GM19238 (cell line): Measurements from ENCODE around the gene TM4SF5.
A peak's percentile ranks its signal among the peaks of the same experiment; 100 is the strongest.

Experiments used
- DNase-seq: peaks from one replicate; pipeline ENCODE4 v3.0.0; 2011; ENCODE audit warnings: low spot score; ENCODE audit not compliant: insufficient read length

The TM4SF5 gene, protein sequence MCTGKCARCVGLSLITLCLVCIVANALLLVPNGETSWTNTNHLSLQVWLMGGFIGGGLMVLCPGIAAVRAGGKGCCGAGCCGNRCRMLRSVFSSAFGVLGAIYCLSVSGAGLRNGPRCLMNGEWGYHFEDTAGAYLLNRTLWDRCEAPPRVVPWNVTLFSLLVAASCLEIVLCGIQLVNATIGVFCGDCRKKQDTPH

GRCh38 chr17:4771519-4772234 lies at the start of gene TM4SF5:
Gene TM4SF5, plus strand, starts transcription at chr17:4771886. Its CDS starts 37 bp downstream, at chr17:4771923.
- no peak for DNase-seq

DNA sequence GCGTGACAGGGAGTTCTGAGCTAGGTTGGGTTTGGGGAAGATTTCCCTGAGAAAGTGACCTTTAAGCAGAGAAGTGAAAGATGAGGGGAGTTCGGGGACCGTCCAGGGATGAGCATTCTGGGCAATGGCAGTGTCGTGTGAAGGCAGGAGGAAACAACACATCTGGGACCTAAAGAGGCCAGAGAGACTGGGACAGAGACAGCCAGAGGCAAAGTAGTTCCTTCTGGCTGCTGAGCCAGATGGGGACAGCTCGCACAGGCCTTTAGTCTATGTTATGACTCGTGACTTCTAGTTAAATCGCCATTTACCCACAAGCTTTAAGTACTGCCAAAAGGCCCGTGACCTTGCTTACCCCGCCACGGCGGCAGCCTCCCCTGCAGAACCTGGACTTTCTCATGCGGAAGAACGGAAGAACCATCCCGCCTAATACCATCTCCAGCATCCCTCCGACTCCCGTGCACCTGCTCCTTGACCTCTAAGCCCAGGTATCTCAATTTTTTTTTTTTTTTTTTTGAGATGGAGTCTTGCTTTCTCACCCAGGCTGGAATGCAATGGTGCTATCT lies 48.9 kb upstream of the TM4SF5 start:
- DNase-seq = no peak

DNA sequence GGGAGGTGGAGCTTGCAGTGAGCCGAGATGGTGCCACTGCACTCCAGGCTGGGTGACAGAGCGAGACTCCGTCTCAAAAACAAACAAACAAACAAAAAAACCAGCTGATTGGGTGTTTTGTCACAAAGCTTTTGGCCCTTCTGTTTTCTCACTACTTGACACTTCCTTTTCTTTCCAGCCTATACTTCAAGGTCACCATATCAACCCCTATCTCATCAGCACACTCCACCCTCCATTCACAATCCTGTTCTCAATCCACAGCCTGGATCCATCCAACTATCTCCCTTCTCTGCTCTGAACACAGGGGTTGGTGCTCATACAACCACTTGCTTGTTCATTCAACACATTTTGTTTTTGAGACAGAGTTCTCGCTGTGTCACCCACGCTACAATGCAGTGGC lies 47.0 kb upstream of the TM4SF5 start:
- no peak for DNase-seq

DNA sequence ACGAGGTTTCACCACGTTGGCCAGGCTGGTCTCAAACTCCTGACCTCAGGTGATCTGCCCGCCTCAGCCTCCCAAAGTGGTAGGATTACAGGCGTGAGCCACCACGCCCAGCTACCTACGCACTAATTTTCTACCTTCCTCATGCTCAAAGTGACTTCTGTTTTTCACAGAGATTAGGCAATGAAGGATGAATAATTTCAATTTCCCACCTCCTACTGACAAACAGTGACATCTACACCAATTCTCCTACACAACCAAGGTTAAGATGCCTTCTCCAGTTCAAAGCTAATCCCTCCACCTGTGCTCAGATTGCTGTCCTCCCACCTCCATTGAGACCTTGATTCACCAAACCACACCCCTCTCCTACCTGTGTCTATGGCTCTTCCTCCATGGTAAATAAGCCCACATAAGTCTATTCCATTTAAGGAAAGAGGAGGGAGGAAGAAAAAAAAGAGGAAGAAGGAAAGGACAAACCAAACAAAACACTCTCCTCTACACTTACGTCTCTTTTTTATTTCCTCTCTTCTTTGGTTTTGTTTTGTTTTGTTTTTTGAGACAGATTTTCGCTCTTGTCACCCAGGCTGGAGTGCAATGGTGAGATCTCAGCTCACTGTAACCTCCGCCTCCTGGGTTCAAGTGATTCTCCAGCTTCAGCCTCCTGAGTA lies 45.9 kb upstream of the TM4SF5 start:
- no peak for DNase-seq

GRCh38 chr17:4728124-4728523 lies 43.6 kb upstream of the TM4SF5 start:
- DNase-seq = no peak

GRCh38 chr17:4733073-4733531 lies 38.6 kb upstream of the TM4SF5 start:
- DNase-seq = no peak

- no peak for DNase-seq
Measured at GRCh38 chr17:4734857-4735475, 36.7 kb upstream of the TM4SF5 start.

- no peak for DNase-seq
Measured at GRCh38 chr17:4735876-4736651, 35.6 kb upstream of the TM4SF5 start.

GRCh38 chr17:4738136-4739121 lies 33.3 kb upstream of the TM4SF5 start:
- no peak for DNase-seq

DNA sequence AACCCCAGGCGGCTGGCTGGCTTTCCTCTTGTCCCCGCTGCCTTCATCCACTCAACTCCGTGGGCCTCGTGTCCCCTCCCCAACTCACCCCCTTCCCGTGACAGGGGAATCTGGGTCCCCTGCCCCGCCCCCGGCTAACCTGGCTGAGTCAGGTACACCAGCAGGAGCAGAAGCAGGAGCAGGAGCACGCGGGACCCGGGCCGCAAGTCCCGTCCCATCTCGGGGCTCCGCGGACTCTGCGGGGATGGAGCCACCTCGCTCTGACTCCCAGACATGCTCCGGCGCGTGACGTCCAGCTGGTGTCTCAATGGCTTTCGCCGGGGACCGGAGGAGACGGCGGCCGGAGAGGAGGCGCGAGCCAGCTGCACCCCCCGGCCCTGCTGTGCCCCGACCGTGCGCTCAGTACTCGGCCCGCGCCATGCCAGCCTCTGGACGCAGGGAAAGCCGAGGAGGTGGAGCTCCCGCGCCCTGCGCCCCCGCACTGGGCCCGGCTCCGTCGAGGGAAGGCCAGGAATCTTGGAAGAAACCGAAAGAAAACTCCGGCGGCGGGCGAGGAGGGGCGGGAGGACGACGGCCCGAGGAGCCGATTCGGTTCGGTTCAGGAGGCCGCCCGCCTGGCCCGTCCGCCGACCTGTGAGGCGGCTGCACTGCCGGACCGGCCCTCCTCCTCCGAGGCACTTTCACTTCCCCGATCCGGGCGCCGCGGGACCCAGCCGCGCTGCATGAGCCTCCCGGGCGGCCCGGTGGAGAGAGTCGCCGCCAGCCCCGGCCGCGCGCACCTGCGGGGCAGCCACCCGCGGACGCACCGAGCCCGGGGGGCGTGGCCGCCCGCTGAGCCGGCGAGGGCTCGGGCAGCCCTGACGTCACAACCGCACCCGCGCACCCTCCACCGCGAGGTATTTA lies 32.3 kb upstream of the TM4SF5 start, which contains the start of the genes CXCL16 and ZMYND15:
TSS of gene CXCL16 (minus strand) at position 807 of the 903 bp plus-strand sequence. CDS start at position 218, 589 bp downstream.
TSS of gene ZMYND15 (plus strand) at position 712 of the 903 bp plus-strand sequence. CDS start 716 bp downstream, outside the sequence.
- DNase-seq = peak; percentile 81

DNA sequence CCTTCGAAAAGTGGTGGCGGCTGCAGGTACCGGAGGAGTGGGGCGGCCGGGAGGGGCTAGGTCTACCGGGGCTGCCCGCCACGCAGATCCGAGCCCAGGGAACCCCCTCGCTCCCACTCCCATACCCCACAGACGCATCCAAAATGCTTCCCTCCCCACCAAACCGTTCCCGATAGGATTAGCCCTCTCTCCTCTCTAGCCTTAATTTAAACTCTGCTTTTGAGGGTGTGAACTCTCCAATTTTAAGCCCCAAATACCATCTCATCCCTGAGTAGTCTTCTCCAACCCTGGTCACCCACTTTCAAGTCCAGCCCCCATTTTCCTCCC lies 31.7 kb upstream of the TM4SF5 start:
- no peak for DNase-seq

DNA sequence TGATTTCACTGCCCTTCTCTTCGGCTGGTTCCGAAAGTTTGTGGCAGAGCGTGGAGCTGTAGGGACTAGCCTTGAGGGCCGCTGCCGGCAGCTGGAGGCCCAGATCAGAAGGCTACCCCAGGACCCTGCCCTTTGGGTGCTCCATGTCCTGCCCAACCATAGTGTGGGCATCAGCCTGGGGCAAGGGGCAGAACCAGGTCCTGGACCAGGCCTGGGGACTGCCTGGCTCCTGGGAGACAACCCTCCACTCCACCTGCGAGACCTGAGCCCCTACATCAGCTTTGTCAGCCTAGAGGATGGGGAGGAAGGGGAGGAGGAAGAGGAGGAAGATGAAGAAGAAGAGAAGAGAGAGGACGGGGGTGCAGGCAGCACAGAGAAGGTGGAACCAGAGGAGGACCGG lies 31.1 kb upstream of the TM4SF5 start:
- DNase-seq = no peak

DNA sequence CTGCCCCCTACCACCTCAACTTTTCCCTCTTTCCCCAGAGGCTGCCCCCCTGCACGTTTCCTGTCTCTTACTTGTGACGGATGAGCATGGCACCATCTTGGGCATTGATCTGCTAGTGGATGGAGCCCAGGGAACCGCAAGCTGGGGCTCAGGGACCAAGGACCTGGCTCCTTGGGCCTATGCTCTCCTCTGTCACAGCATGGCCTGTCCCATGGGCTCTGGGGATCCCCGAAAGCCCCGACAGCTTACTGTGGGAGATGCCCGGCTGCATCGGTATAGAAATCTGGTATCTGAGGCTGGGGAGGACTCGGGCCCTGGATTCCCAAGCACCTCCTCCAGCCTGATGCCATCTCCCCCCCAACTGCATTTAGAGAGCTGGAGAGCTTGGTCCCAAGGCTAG lies 30.1 kb upstream of the TM4SF5 start:
- no peak for DNase-seq

DNA sequence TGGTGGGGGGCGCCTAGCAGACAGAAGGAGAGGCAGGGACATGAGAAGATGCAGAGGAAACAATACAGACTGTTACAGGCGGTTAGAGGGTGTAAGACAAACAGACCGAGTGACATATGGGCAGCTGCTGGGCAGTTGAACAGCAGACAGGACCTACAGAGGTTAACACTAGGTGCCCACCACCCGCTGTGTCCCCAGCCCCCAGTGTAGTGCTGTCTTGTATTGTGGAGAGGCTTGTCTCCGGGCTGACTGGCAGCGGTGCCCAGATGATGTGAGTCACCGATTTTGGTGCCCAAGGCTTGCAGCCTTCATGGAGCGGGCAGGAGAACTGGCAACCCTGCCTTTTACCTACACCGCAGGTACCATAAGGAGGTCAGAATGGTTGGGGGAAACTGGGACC lies 29.6 kb upstream of the TM4SF5 start:
- DNase-seq = no peak

- DNase-seq = no peak
Measured at GRCh38 chr17:4742629-4743028, 29.1 kb upstream of the TM4SF5 start.

DNA sequence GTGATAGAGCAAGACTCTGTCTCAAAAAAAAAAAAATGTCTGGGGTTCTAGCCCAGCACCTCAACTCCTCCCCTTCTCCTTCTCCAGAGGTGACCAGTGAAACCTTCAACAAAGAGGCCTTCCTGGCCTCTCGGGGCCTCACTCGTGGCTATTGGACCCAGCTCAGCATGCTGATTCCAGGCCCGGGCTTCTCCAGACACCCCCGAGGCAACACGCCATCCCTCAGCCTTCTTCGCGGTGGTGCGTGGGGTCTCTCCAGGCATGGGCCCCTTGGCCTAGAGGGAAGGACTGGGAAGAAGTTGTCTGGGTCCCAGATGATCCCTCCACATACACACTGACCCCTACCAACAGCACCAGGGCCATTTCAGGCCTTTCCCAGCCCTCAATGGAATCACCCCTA lies 28.5 kb upstream of the TM4SF5 start:
- no peak for DNase-seq

- DNase-seq = no peak
Measured at GRCh38 chr17:4743898-4744297, 27.8 kb upstream of the TM4SF5 start.
